Measurements from ENCODE around the gene TRDN.
"Not testable (repeated sequence)": the region's sequence is repeated elsewhere in the genome, so short reads cannot be mapped to it uniquely, and the experiment has no call there.

TRDN gene

DNA sequence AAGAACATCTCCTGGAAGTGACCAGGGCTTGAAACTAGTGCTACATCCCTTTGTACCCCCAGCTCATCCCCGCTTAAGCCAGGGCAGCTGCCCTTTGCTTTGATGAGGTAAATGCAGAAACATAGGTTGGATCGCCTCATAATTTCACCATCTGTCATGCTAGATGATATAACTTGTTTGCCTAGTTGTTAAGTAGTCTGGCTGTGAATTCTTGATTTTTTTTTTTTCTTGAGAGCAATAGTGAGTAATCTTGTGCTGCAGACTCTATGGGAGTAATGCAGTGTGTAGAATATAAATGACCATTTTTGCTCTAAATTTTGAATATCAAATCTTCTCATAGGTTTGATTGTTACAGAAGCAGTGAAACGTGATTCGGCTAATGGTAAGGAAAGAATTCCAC lies 4.1 kb downstream of the TRDN start:
- DNase-seq (ENCODE audit: low spot score): no peak

DNA sequence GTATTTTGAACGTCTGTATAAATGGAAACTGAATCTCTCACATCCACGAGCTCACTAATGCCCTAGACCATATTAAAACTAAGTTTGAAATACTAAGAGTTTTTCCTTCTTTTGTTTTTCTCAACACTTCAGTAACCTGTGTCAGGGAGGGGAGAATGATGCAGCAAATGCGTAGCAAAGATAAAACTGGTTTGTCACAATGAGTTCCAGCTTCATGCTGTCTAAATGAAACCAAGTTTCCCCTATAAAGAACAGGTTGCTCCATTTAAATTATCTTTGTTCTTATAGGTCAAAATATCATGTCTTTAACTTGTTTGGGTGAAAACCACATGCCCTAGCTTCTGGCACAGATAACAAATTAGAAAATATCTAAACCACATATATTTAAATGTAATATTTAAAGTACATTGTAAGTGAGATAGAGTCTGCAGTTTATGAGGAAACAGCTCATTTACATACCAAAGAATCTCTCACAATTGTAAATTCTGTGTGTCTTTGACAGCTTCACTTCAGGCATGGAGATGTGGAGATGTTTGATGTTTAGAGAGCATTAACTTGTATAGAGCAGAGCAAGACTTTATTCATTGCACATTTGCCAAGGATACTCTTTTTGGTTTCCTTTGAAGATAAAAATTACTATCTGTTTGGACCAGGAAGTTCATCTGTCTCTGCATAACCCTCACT lies 7.3 kb downstream of the TRDN start:
- no peak for DNase-seq (ENCODE audit: low spot score)

DNA sequence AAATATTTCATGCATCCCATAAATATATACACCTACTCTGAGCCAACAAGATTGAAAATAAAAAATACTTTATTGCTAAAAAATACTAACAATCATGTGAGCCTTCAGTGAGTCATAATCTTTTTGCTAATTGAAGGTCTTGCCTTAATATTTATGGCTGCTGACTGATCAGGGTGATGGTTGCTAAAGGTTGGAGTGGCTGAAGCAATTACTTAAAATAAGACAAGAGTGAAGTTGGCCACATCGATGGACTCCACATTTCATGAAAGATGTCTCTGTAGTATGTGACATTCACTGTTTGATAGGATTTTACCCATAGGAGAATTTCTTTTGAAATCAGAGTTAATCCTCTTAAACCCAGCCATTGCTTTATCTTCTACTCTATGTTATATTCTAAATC lies 11.1 kb downstream of the TRDN start:
- no peak for DNase-seq (ENCODE audit: low spot score)

DNA sequence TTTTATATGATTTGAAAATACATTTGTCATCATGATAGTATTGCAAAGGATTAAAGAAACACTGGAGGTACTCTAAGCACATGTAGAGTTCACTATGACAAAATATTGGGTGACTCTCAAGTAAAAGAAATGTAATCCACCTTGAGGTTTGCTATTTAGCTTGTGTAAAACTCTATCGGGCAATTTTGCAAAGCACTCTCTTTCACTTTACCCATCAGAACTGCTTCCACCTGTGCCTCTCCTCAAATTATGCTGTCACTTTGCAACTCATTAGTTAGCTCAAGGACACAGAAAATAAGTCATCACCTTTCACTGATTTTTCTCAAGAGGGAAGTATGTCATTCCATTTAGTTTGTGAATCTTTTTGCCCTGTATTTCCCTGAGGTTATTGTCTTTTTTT lies 14.0 kb downstream of the TRDN start:
- DNase-seq (ENCODE audit: low spot score): no peak

DNA sequence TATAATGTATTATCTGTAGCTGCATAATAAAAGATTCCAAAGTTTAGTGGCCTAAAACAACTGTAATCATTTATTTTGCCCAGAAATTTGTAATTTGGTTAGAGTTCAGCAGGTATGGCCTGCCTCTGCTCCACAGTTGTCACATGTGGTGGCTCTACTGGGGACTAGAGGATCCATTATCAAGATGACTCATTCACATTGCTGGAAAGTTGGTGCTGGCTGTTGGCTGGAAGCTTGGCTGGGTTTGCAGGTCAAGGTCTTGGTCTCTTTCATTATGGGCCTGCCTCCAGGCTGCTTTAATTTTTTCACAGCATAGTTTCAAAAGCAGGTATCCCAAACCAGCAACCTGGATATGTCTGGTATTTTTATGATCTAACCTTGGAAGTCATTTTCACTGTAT lies 17.6 kb downstream of the TRDN start:
- no peak for DNase-seq (ENCODE audit: low spot score)

DNA sequence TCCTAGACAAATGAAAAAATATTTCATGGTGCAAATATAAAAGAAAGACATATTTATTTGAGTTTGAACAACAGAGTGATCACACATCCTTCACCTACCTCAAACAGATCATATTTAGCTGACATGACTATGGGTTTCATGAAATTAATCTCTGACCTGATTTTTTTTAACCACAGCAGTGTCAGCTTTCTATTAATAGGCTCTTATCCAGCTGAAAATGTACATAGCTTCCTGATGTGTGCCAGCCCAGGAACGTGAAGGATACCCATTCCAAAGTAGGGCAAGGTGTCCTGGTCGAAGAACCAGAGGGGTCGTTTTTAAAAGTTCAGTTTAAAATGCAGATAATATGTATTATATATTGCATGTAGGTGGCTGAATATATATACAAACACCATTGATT lies 19.8 kb downstream of the TRDN start:
- DNase-seq (ENCODE audit: low spot score): no peak

DNA sequence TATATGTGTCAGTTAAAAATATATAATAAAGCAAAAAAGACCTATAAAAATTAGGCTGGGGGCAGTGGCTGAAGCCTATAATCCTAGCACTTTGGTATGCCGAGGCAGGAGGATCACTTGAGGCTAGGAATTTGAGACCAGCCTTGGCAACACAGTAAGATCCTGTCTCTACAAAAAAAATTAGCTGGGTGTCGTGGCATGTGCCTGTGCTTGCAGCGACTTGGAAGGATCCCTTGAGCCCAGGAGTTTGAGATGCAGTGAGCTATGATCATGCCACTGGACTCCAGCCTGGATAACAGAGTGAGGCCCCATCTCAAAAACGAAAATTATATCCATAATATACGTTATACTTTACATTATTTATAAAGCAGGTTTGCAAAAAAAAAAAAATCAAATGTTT lies 20.7 kb downstream of the TRDN start:
- no peak for DNase-seq (ENCODE audit: low spot score)

DNA sequence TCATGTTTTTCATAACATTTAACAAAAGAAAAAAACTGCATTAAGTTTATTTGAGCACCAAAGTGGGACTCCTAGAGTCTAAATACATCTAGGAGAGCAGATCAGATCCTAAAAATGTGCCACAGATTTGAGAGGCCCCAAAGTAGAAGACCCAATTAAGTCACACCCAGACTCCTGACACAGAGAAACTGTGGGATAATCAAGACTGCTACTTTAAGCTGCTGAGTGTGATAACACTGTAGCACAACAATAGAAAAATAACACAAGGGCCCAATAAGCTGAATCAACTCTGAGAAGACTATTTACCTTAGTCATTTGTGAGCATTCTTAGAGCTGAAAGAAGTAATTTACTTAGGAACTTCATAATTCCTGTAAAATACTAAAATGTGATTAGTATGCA lies 26.0 kb downstream of the TRDN start:
- no peak for DNase-seq (ENCODE audit: low spot score)

DNA sequence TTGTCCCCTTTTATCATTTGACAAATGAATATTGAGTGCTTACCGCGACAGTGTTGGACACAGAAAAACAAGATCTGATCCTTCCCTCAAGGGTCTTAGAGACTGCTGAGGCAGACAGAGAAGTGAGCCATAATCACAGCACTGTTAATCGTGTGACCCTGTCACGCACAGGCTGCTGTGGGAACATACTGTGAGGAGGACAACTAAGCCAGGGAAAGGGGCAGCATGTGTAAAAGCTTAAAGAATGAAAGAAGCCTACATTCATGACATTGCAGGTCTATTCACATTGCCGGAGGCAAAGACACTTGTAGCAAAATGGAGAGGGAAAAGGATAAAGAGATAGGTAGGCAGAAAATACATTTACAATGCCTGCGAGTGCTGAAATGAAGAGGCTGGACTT lies 32.7 kb downstream of the TRDN start:
- DNase-seq (ENCODE audit: low spot score): no peak

DNA sequence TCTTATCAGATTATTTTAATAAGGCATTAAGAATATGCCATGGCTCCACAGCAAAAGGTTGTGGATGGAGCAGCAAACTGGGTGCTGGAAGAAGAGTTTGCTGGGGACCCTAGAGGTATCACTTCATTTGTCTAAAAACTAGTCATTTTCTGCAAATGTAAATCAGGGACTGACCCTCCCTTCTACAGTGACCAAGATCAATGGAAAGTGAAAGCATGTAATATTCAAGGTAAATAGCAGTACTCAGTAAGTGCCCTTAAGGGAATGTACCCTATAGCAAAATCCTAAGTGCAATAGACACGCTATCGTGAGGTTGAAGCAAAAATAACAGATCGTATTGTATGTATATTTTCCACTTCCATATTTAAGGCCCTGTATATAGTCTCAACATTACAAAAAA lies 38.7 kb downstream of the TRDN start:
- no peak for DNase-seq (ENCODE audit: low spot score)

DNA sequence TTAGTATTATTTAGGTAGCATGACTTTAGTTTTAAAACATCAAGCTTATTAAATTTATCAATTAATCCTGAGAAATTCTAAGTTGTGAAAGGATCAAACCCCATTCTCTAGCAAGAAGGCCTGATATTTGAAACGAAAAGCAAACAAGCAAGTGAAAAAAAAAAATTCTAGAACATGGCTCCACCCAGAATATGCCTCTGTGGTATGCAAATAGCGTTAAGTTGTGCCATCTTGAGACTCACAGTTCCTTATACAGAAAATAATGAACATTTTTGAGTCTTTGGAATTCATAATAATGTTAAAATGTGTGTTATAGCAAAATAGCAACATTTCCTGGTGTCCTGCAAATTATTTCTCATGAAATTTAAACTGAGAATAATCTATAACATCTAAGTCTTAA lies 42.0 kb downstream of the TRDN start:
- DNase-seq (ENCODE audit: low spot score): no peak

DNA sequence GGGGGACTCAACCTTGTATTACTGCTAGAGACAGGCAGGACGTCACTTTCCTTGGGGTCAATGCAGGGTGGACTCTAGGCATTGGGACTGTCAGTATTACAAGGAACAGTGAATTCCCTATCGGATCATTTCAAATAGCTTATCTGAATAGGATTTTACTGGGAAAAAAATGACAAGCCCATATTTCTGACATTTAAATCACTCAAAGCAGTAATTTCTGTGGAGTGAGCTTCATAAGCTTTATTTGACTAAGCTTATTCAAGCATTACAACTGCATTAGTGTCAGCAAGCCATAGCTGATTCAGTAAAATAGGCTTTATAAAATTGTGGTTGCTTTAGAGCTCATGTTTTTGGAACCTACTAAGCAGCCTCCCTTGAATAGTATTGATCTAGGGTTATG lies 44.3 kb downstream of the TRDN start:
- DNase-seq (ENCODE audit: low spot score): no peak

DNA sequence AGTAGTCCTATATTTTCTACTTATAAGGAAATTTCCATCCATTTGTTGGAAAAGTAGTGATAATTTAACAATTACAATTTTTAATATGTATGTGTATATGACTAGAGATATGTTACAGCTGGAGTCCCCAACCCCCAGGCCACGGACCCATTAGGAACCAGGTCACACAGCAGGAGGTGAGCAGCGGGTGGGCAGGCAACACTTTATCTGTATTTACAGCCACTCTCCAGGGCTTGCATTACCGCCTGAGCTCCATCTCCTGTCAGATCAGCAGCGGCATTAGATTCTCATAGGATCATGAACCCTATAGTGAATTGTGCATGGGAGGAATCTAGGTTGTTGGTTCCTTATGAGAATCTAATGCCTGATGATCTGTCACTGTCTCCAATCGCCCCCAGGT lies 46.8 kb downstream of the TRDN start:
- no peak for DNase-seq (ENCODE audit: low spot score)

DNA sequence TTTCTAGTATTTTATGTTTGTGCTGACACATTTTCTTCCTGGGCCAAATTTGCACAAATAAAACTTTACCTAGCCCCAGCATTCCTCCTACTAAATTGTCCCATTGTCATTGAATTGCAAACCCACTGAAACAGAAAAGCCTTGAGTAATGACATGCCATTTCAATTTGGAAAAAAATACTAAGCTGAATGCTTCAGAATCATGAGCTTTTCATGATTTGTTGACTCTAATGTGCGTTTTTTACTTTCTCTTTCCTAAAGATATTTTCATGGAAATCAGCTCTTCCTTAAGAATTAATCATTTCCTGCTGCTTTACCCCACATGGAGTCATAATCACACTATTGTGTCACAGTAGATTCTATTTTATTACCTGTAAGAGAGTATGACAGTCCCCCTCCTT lies 47.4 kb downstream of the TRDN start:
- no peak for DNase-seq (ENCODE audit: low spot score)

DNA sequence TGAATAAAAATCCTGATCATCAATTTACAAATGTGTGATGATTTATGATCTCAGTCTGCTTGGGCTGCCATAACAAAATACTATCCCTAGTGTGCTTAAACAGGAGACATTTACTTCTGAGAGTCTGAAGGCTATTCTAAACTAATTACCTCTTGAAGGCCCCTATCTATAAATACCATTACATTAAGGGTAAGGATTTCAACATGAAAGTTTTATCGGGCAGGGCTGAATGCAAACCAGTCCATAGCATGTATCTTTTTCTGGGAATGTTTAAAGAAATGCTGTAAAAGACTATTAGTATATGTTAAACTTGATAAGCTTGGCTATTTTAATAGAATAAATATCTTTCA lies 48.2 kb downstream of the TRDN start:
- no peak for DNase-seq (ENCODE audit: low spot score)

DNA sequence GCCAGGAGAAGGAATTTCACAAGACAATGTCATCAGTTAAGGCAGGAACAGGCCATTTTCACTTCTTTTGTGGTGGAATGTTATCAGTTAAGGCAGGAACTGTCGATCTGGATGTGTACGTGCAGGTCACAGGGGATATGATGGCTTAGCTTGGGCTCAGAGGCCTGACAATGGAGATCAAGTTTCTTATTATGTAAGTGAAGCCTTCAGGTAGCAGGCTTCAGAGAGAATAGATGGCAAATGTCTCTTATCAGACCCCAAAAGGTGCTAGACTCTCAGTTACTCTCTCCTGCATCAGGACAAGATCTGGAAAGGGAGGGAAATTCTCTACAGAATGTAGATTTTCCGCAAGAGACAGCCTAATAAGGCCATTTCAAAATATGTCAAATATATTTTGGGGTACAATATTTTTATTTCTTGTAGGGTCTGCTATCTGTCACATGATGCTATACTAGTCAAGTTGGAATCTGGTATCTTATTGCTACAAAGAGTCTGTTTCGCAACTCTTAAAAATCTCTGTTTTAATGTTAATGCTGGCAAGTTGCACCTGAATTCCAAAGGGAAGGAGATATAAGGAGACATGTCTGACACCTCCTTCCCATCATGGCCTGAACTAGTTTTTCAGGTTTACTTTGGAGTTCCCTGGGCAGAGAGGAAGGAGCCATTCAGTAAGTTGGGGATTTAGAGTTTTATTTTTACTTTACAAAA lies 48.8 kb downstream of the TRDN start:
- no peak for DNase-seq (ENCODE audit: low spot score)

DNA sequence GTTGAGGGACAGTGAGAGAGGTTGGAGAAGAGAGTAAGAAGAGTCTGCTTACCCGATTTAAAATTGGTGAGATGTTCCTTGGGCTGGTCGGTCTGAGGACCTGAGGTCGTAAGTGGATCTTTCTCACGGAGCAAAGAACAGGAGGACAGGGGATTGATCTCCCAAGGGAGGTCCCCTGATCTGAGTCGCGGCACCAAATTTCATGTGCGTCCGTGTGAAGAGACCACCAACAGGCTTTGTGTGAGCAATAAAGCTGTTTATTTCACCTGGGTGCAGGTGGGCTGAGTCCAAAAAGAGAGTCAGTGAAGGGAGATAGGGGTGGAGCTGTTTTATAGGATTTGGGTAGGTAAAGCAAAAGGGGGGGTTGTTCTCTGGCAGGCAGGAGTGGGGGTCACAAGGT lies 49.3 kb downstream of the TRDN start:
- DNase-seq (ENCODE audit: low spot score): not testable (repeated sequence)

DNA sequence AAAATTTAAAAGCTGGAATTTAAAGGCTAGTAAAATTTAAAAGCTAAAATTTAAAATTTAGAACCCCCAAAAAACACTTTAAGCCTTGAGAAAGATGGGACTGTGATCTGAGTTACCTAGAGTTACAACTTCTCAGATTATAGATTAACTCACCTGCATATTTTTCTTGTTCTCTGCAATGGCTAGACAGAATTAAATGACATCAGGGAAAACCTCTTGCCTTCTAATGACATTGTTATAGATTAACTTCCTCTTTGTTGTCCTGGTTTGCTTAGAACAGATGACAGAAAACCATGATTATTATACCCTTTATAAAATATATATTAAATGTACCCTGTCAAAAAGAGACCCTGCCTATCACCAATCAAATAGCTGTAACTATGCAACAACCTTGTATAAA lies 56.4 kb downstream of the TRDN start:
- DNase-seq (ENCODE audit: low spot score): no peak

DNA sequence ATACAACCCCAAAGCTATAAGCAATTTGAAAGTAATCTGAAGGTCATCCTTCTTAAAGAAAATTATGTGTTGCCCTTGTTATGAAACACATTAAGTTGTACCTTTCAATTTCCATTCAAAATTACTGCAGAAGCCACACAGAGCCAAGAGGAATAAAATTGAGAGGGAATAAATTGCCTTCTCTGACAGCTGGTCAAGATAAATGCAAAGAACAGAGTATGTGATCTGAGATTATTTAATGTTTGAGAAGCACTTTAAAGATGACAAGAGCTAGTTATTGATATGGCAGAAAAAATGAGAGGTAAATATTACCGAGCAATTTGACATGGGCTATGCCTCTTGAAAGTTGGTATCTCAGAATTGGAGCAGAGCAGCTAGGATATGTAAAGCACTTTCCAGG lies 61.6 kb downstream of the TRDN start:
- DNase-seq (ENCODE audit: low spot score): no peak

DNA sequence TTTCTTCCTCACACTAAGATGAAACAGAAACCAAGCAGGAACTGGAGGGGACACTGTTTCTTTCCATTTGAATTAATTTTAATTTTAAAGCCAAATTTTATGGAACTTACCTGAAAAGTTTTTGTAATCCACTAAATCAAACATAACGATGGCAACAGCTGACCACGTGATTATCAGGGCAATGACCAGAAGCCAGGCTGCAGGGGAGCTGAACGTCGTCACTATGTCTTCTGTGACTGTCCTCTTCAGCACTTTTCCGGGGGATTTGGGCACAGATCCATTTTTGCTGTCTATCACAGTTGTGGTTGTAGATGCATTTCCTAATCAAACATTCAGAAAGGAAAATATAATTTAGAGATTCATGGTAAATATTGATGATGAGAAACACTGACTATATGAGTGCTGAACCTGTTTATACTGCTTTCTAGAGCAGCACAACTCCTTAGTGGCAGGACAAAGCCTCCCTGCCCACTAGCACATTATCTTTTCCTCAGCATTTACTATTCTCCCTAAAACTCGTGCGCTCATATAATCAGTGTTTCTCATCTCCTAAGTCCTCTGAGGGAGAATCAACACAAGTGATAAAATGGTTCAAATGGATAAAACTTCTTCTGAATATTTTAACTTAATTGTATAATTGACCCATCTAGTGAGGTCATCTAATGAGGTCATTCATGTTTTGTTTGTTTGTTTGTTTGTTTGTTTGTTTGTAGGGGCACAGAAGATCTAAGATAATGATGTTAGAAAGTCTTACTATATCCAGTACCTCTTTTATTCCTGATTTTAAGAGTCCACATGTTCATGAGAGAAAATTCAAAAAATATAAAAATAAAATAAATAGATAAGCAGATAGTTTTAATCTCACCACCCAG lies 65.7 kb downstream of the TRDN start:
- no peak for DNase-seq (ENCODE audit: low spot score)

DNA sequence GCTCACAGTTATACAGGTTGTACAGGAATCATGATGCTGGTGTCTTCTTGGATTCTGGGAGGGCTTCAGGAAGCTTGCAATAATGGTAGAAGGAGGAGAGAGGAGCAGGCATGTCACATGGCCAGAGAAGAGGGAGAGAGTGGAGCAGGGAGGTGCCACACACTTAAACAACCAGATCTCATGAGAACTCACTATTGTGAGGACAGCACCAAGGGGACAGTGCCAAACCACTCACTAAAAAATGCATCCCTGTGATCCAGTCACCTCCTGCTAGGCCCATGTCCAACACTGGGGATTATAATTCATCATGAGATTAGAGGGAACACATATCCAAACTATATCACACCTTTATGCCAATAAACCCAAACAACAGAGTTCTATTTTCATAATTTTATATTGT lies 67.2 kb downstream of the TRDN start:
- DNase-seq (ENCODE audit: low spot score): no peak

DNA sequence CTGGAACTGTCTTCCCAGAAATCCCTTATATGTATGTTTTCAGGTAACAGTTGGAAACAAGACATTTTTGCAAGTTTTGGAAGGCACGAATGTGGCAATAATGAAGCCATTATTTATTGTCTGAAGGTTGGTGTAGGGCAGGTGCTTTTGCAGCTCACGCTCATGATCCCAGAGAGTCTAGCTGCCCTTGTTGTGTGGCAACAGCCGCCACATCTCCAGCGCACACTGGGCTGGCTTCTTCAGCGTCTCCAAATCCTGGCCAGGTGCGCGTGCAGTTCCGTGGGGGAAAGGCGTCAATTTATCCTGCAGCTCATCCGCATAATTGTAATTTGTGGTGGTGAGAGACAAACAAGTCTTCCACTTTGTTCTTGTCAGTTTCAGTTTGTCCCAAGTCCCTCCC lies 71.2 kb downstream of the TRDN start:
- DNase-seq (ENCODE audit: low spot score): no peak

DNA sequence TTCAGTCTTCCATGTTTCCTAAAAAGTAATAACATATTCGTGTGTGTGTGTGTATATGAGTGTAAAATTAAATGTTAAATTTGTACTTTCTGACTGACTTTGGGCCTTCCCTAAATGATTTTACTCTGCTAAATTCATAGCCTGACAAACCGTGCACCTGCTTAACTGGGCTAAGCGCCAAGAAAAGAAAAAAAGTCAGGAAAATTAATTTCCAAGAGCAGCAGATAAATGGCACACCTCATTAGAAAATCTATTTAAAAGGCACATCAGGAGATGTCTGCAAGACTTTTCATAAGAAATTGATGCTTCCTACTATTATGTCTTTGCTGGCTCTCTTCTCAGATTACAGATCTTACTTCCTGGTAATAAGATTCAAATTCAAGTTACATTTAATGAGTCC lies 72.4 kb downstream of the TRDN start:
- no peak for DNase-seq (ENCODE audit: low spot score)
